Inferior parietal cortex (tissue), 1 donor: ENCODE data around the gene EEA1.

Source experiments
- DNase-seq: peaks from one replicate; pipeline ENCODE4 v3.0.0-alpha.2; 2016; ENCODE audit errors: extremely low spot score

EEA1 gene

DNA sequence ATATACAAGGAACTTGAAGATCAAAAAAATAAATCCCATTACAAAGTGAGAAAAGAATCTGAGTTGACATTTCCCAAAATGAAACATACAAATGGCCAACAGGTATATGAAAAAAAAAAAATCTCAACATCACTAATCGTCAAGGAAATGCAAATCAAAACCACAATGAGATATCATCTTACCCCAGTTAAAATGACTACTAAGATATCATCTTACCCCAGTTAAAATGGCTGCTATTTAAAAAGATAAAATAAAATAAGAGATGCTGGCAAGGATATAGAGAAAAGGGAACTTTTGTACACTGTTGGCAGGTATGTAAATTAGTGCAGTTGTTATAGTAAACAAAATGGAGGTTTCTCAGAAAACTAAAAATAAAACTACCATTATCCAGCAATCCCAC is 181.9 kb downstream of the EEA1 start:
- DNase-seq, result no peak

DNA sequence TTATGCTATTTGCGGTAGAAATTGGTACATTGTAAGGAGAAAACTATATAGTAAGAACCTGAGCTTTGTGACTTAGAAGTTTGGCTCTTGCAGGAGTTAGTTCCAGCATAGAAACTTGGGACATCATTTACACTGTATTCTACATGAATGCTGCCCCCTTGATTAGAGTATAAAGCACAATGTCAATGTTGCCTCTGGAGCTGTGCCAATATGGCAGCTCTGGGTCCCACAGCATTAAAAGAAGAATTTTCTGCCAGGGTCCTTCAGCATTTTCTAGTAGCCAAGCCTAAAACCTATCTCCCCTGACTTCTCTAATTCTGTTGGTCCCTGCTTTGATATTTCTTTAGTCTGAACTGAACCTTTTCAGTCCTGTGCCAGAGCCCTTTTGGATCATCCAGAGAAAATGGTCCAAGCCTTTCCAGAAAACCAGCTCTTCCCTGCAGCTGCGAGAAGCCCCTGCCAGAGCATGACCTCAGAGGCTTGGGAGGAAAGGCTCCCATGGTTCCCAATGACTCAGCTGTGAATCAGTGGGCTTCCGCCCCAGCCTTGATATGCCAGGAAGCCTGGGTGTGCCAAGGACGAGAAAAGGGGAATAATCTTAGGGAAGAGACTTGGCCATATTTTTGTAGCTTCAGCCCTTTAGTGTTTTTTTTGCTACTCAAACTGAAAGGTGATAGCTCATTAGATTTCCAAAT is 183.1 kb downstream of the EEA1 start:
- no peak for DNase-seq

DNA sequence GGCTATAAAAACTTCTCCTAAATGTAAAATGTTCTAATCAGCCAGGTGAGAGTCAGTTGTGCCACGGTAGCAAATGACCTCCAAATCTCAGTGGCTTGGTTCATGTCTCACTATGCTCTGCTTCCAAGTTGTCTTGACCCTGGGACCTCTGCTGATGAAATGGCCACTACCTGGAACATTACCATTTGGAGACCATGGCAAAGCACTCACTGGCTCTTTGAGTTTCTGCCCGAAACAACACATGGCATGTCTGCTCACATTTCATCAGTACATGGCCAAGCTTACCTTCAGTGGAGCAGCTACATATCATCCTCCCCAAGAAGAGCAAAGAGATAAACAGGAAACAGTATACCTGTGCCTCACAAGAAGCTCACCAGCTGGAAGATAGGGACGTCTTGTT is 186.1 kb downstream of the EEA1 start:
- no peak for DNase-seq

DNA sequence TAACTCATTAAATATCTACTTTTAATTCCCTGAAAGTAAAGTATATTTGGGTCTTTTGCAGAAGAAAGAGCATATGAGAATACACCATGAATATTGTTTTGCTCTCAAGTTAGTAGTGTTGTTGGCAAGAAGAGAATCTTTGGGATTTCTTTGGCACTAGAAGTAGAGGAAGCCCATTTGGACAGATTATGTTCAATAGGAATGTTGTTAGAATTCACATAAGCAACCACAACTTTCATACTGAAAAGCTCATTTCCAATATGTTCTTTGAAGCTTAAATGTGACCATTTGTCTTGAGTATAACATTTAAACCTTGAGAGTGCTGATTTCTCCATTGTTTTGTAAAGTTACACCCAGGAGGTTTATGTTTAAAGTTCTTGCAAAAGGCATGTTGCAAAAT is 188.7 kb downstream of the EEA1 start:
- no peak for DNase-seq

DNA sequence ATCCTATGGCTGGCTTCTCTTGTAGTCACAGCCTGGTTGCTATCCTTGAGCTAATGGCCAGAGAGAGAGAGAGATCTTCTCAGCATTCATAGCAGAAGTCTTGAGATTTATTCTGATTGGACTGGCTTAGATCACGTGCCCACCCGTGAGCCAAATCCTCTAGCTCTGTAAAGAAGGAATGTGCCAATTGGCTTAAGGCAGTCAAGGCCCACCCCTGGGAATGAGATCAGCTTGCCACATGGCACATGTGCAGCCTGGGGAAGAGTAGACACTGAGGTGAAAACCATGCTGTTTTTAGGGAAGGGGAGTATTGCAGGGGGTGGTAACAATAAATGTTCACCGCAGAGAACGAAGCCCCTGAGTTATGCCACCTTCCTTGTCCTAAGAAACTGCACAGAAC is 190.0 kb downstream of the EEA1 start:
- no peak for DNase-seq

DNA sequence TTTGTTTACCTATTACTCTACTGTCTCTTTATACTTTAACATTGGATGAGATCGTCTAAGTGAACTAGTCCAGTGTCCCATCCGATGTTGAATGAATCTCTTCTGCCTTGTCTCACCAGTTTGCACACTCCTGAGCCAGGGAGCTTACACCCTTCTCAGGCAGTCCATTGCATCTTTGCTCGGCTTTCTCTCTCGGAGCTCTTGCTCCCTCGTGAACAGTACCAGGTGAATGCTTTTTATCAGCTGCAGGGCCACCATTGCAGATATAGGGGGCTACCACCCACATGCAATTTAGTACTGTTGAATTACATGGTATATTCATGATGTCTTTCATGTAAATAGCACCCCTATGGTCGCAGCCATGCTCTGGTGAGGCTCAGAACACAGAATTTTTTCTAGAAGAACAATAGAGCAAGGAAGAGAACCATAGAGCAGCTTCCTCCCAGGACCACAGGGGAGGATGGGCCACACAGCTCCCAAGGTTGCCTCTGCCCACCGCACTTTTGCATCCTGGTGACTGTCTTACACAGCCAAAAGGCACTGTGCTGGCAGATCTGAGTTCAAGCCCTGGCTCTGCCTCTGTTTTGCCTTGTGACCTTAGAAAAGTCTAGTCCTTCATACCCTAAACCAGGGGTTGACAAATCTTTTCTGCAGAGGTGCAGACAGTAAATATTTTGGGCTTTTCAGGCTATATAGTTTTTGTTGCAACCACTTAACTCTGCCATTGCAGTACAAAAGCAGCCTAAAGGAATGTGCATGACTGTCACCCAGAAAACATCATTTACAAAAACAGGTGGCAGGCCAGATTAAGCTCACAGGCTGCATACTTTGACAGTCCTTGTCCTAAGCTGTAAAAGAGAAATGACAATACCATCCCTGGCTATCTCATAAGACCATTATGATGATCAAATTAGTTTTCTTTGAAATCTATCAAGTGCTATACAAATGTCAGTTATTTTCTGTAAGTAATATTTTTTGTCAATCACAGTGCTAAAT is 190.9 kb downstream of the EEA1 start:
- no peak for DNase-seq

DNA sequence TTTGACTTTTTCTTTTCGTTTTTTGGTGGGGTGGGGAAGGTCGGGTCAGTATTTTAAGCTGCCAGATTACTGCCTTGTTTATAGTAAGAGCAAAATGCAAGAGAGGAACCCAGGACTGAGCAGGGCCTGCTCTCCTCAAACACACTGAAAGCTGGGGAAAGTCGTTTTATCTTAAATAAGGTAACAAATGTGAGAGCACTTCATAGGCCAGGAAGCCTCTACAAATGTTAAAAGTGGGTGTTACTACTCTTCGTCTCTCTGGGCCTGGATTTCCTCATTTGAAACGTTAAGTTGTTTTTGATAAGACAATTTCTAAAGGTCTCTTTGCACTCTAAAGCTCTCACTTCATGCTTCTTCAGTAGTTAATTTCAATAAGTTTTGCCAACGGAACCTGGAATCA is 192.5 kb downstream of the EEA1 start:
- DNase-seq, result no peak

DNA sequence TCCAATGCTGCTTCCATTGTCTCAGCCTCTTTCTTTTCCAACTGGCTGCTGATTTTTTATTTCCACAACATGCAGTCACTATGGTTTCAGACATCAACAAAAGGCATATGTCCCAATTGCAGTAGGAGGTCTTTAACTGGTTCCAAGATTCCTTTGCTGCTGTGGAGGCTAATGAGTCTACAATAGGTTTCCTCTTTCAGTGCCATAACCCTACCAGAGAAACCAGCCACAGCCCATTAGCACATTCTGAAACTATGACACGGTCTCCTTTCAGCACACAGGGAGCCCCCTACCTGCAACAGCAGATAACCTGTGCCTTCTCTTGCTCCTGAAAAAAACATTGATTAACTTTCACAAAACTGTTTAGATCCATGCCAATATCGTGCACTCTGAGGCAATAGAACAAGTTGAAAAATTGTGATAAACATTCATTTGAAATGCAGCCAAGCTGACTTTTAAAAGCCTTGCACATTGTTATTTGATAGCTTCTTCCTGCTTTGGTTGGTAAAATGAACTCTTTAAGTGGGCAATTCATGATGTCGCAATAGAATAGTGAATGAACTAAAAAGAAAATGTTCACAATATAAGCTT is 193.9 kb downstream of the EEA1 start:
- no peak for DNase-seq

DNA sequence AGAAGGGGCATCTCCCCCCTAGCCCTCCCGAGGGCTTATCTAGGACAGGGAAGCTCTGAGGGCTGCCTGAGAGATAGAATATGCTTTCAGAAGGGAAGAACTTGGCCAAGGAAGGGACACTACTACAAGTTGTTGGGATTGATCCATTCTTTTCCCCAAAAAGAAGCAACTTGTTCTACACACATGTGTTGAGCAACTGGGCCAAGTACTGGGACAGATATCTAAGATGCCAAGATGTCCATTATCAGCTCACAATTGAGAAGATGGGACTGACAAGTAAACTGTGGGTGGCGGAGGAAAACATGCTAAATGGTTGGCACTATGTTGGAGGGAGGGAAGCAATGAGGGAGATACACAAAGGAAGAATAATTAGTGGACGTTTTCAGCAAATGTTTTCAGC is 195.4 kb downstream of the EEA1 start:
- DNase-seq, result no peak

DNA sequence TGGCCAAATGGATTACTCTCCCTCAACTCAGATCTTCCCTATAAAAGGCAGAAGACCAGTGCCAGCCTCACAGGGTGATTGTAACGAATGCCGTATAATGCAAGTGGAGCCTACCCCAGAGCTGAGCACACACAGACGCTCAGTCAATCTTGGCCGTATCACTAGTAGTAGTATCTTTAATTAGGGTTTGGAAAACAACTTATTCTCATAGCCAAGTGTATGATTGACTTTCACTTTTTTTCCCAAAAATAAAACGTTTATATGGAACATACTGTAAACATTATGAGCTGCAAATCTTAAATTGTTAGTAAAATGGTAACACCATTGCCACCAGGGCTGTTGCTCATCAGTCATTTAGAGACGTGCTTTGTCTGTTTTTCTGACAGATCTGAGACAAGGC is 195.9 kb downstream of the EEA1 start:
- DNase-seq, result no peak

DNA sequence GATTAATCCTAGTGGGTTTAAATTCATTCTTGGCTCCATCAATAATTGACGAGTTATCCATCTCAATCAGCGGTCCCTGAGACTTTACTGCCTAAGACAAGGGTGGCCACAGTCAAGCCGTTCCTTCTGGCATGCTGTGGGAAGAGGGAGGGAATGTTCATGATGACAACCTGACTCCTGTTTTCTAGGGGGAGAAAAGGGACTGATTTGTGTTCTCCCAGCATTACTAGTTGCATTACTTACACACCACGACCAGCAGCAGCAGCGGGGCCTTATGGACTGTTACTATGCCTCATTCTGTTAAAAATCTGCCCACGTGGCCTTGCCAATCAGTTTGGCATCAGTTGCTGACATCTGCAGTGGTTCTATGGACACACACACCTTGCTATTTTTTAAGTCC is 196.4 kb downstream of the EEA1 start:
- no peak for DNase-seq

DNA sequence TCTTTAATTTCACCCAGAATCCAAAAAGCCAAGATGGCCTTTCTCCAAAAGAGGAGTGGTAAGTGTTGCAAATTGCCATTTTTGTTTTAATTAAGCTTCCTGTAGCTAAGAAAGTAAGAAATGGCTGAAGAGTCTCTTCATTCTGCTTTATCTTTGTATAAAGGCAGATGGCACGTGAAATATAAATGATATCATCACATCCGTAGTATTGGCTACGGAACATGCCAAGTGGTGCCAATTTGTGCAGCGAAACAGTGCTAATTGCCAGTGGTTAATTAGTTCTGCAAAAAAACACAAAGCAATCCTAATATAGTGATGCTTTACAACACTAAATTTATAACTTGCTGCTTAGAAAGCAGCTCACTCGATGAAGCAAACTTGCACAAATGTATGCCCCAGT is 196.9 kb downstream of the EEA1 start:
- no peak for DNase-seq

DNA sequence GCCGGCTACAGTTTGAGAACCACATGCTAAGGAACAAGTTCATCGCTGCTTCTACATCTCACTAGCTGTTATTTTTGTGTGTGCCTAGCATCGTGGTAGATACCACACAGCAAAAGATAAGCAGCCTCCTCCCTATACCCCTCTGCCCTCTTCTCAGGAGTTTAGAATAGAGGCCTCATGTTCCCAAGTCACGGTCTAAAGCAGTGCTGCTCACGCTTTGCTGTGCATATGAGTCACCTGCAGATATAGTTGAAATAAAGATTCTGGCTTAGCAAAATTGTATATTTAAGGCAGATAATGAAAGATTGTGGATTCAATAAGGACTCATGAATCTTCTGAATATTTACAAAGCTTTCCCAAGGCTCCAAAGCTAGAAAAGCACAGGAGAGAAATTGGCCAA is 198.3 kb downstream of the EEA1 start:
- DNase-seq, result no peak

DNA sequence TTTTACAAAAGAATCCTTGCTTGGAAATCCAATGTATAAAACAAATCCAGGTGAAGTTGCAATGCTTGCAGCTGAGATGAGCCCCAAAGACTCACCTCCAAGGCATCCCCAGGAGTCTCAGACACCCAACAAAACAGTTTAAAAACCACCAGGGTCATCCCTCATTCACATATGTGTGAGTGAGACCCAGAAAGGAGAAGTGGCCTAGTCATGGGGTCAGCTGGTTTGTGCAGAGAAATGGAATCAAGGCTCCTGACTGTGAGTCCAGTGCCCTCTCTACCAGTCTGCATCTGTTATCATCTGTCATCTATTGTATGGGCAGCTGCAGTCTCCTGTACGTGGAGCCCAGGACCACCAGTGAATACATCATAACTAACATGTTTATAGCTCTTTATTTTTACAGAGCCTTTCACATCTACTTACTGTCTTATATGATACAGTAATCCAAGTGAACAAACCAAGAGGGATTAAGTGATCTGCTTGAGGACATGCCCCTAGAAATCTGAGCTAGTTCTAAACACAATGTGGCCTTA is 199.3 kb downstream of the EEA1 start:
- DNase-seq, result no peak

DNA sequence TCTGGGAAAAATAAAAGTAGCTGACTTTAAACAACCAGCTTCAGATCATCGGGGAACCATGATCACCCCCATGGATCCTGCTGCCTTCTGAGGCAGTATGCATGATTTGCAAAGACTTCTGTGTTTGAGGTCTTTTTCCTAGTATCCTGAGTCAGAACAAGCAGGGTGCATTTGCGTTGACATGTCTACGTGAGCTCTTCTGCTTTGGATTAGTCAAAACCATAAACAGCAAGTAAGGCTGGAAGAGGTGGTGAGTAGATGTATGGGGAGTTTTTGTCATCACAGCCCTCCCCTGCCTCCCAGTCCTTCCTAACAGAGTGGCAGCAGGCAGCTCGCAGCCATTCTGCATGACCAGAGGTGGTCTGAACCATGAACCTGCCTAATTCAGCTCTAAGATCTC is 202.2 kb downstream of the EEA1 start:
- no peak for DNase-seq

DNA sequence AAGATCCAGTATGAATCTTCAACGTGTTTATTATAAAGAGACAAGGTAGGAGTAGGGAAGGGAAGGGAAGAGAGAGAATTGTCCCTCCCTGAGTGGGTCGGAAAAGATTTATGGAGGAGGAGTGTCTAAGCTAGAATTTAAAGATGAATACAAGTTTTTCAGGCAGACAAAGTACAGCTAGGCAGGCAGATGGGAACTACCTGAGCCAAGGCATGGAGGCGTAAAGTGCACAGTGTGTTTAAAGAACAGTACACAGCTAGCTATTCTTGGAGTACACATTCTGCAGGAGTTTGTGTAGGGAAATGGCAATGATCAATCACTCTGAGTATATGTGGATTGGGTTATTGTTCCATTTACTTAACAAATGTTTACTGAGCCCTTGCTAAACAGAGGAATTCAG is 206.2 kb downstream of the EEA1 start:
- peak; percentile 42 for DNase-seq

DNA sequence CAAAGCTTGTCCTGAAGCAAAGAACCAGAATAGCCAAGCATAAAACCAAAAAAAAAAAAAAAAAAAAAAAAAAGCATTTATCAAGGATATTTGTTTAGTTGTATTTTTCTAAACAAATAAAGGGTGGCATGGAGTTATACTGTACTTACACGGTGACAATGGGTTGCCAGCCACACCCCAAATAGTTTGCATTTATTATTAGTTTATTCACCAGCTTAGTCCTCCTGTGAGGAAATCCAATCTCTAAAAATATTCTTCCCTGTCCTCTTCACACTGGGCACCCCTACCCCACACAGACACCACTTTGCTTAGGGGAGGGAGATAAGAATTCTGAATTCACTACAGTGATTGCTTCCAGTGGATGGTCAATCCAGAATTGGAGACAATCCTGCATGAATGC is 207.4 kb downstream of the EEA1 start:
- no peak for DNase-seq

DNA sequence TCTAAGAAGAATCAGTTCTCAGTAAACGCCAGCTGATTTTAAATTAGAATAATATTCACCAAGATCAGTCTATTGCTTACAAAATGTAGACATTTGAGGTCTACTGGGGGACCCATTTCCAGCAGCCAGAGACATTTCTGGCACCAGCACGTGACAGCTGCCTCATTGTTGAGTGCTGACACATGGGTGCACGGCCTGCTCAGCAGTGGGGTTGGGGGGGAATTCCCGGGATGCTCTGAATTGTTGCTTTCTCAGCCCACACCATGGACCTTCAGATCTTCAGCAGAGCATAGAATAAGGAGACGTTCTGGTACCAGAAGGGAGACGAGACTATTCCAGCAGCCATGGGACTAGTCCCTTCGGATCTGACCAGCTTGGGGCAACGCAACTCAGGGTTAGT is 208.0 kb downstream of the EEA1 start:
- no peak for DNase-seq
